ENCODE results near the gene PRPF40B.

PRPF40B gene

DNA sequence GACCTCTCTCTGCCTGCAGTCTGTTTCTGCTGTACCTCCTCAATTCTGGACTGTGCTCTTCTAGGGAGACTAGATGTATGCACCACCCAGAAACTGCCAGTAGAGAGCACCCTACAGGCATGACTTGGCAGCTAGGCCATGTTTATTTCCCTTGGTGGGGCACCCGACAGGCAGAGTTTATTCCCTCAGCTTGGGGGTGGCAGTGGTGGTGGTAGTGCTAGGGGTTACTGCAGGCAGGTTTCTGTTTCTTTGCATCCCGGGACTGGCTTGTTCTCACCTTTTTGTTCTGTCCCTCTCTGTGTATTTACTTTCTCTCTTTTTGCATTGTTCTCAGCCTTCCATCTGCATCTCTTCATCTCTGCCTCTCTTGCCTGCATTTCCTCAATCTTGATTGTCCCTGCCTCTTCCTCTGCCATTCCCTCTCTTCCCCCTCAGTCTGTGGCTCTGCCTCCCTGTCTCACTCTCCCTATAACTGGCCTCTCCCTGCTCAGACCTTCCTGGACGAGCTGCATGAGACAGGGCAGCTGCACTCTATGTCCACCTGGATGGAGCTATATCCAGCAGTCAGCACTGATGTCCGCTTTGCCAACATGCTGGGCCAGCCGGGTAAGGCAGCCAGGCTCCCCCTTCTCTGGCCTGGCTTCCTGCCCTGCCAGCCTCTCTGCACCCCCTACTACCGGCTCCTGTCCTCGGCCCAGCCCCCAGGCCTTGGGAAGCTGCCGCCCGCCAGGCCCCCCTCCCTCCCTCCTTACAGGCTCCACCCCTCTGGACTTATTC, 13.8 kb downstream of the PRPF40B start:
- H3K9me3 ChIP-seq (ENCODE audit: control insufficient read depth, insufficient read depth, low read length) = no peaks in the 10 kb centered on the region
- no peak overlapping the region for H3K4me3 ChIP-seq (ENCODE audit: low read length)
- H3K27me3 ChIP-seq (ENCODE audit: control insufficient read depth, low read length) = no peaks in the 10 kb centered on the region
- TF ChIP-seq, protein P1, sequence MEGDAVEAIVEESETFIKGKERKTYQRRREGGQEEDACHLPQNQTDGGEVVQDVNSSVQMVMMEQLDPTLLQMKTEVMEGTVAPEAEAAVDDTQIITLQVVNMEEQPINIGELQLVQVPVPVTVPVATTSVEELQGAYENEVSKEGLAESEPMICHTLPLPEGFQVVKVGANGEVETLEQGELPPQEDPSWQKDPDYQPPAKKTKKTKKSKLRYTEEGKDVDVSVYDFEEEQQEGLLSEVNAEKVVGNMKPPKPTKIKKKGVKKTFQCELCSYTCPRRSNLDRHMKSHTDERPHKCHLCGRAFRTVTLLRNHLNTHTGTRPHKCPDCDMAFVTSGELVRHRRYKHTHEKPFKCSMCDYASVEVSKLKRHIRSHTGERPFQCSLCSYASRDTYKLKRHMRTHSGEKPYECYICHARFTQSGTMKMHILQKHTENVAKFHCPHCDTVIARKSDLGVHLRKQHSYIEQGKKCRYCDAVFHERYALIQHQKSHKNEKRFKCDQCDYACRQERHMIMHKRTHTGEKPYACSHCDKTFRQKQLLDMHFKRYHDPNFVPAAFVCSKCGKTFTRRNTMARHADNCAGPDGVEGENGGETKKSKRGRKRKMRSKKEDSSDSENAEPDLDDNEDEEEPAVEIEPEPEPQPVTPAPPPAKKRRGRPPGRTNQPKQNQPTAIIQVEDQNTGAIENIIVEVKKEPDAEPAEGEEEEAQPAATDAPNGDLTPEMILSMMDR (IDR thresholded peaks at IDR 0.05; ENCODE audit: low read depth, low read length, poor library complexity, severe bottlenecking) = peak; percentile 82
- TF ChIP-seq EZH2phosphoT487 (IDR thresholded peaks at IDR 0.05; ENCODE audit: borderline replicate concordance, low read length) = no peak
- no peak overlapping the region for H3K4me2 ChIP-seq (ENCODE audit: low read length)
- H3F3A ChIP-seq (ENCODE audit: control insufficient read depth, insufficient read depth) = 0 out of 2 replicates have a peak, but pooled peaks cover 3% of the 10 kb centered on the region
- H3K36me3 ChIP-seq (ENCODE audit: control insufficient read depth, low read length) = no peaks in the 10 kb centered on the region
- H3K27ac ChIP-seq (ENCODE audit: low read depth, low read length) = no peak overlapping the region
- H3K9me2 ChIP-seq (replicated peaks; ENCODE audit: control insufficient read depth, low read length) = no peaks in the 10 kb centered on the region
- H4K20me1 ChIP-seq (ENCODE audit: control insufficient read depth, insufficient read depth, low read depth, low read length) = no peaks in the 10 kb centered on the region
- peaks cover 16% of the 10 kb centered on the region for H3K4me1 ChIP-seq (ENCODE audit: control insufficient read depth, low read length)
- no peaks in the 10 kb centered on the region for H3K79me2 ChIP-seq (ENCODE audit: control insufficient read depth, low read length)

DNA sequence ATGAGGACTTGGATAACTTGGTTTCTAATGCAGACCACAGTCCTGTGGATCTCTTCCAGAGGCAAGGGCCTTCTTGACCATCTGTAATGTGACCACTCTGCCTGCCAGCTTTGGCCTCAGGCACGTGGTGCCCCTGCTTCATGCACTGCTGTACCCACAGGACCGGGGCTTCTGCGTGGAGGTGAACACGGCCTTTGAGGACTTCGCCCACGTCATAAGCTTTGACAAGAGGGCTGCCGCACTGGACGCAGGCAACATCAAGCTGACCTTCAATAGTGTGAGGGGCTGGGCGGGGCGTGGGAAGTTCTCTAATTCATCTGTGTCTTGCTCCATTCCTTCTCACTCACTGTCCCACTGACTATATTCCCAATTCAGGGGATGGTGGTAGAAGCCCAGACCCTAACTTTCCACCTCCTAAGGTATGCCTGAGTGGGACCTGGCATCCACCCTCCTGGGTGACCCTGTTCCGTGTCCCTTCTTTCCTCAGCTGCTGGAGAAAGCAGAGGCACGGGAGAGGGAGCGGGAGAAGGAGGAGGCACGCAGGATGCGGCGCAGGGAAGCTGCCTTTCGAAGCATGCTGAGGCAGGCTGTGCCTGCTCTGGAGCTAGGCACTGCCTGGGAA, 18.5 kb downstream of the PRPF40B start:
- H3K79me2 ChIP-seq (ENCODE audit: control insufficient read depth, low read length) = no peaks in the 10 kb centered on the region
- no peaks in the 10 kb centered on the region for H3K9me3 ChIP-seq (ENCODE audit: control insufficient read depth, insufficient read depth, low read length)
- H3K27me3 ChIP-seq (ENCODE audit: control insufficient read depth, low read length) = no peaks in the 10 kb centered on the region
- 0 out of 2 replicates have a peak, but pooled peaks cover 3% of the 10 kb centered on the region for H3F3A ChIP-seq (ENCODE audit: control insufficient read depth, insufficient read depth)
- H4K20me1 ChIP-seq (ENCODE audit: control insufficient read depth, insufficient read depth, low read depth, low read length) = no peaks in the 10 kb centered on the region
- TF ChIP-seq, protein P1 (IDR thresholded peaks at IDR 0.05; ENCODE audit: low read depth, low read length, poor library complexity, severe bottlenecking) = no peak
- no peak for TF ChIP-seq EZH2phosphoT487 (IDR thresholded peaks at IDR 0.05; ENCODE audit: borderline replicate concordance, low read length)
- H3K9me2 ChIP-seq (replicated peaks; ENCODE audit: control insufficient read depth, low read length) = no peaks in the 10 kb centered on the region
- H3K4me1 ChIP-seq (ENCODE audit: control insufficient read depth, low read length) = peaks cover 30% of the 10 kb centered on the region
- H3K27ac ChIP-seq (ENCODE audit: low read depth, low read length) = no peak overlapping the region
- H3K36me3 ChIP-seq (ENCODE audit: control insufficient read depth, low read length) = peaks cover 10% of the 10 kb centered on the region
- no peak overlapping the region for H3K4me2 ChIP-seq (ENCODE audit: low read length)
- H3K4me3 ChIP-seq (ENCODE audit: low read length) = no peak overlapping the region

DNA sequence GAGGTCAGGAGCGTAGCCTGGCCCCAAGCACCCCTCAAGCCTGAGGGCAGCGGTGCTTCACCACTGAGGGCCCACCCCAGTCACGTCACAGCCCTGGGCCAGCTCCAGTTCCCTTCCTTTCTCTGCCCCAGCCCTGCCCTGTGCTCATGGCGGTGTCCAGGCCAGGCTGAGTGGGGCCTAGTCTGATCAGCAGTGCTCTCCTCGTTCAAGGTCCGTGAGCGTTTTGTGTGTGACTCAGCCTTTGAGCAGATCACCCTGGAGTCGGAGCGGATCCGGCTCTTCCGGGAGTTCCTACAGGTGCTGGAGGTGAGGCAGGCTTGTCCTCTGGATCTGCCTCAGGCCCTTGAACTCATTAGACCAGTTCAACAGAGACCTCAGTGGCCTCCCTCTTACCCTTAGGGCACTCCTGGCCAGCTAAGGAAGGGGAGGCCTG, 19.0 kb downstream of the PRPF40B start:
- no peaks in the 10 kb centered on the region for H3K79me2 ChIP-seq (ENCODE audit: control insufficient read depth, low read length)
- H3K36me3 ChIP-seq (ENCODE audit: control insufficient read depth, low read length) = peaks cover 10% of the 10 kb centered on the region
- H3K4me1 ChIP-seq (ENCODE audit: control insufficient read depth, low read length) = peaks cover 25% of the 10 kb centered on the region
- H3F3A ChIP-seq (ENCODE audit: control insufficient read depth, insufficient read depth) = 0 out of 2 replicates have a peak, but pooled peaks cover 3% of the 10 kb centered on the region
- H3K9me2 ChIP-seq (replicated peaks; ENCODE audit: control insufficient read depth, low read length) = no peaks in the 10 kb centered on the region
- no peak overlapping the region for H3K4me2 ChIP-seq (ENCODE audit: low read length)
- no peaks in the 10 kb centered on the region for H4K20me1 ChIP-seq (ENCODE audit: control insufficient read depth, insufficient read depth, low read depth, low read length)
- H3K9me3 ChIP-seq (ENCODE audit: control insufficient read depth, insufficient read depth, low read length) = no peaks in the 10 kb centered on the region
- H3K27me3 ChIP-seq (ENCODE audit: control insufficient read depth, low read length) = no peaks in the 10 kb centered on the region
- TF ChIP-seq, protein P1 (IDR thresholded peaks at IDR 0.05; ENCODE audit: low read depth, low read length, poor library complexity, severe bottlenecking) = no peak
- TF ChIP-seq EZH2phosphoT487 (IDR thresholded peaks at IDR 0.05; ENCODE audit: borderline replicate concordance, low read length) = no peak
- no peak overlapping the region for H3K27ac ChIP-seq (ENCODE audit: low read depth, low read length)
- H3K4me3 ChIP-seq (ENCODE audit: low read length) = no peak overlapping the region
